A673 (cell line): Measurements from ENCODE around the gene PLCB4.

Experiments
- CTCF ChIP-seq: fragments of 300-800, 200-600 bp; sonication (generic); conservative IDR thresholded peaks from 2 replicates; pipeline ENCODE4 v1.5.1; 2017; ENCODE audit warnings: low read depth, mild to moderate bottlenecking, antibody characterized with exemption, low read length, moderate library complexity, mixed read lengths
- EZH2 ChIP-seq: fragments of 200-600 bp; sonication (generic); IDR thresholded peaks from 2 replicates; pipeline ENCODE4 v1.6.1; 2017; ENCODE audit warnings: borderline replicate concordance, low read depth, mild to moderate bottlenecking, mixed read lengths, antibody characterized with exemption, low read length; ENCODE audit not compliant: poor library complexity, severe bottlenecking

- TF ChIP-seq CTCF (no peak), EZH2 (no peak)
These were observed 341.1 kb downstream of the PLCB4 start for GRCh38 chr20:9409981-9410380.
